ENCODE results near the gene SRSF5. TPM values are rescaled to one million over a fixed set of nuclear protein-coding genes. Genes with fewer than 3 reads are reported as not detected.
"Not testable (repeated sequence)": the region's sequence is repeated elsewhere in the genome, so short reads cannot be mapped to it uniquely, and the experiment has no call there.

The SRSF5 gene
- total and polyA plus RNA-seq, 2 donors (not counting 3 experiments of a cell fraction or from before 2014, with no cell fraction given) = 192 to 253 TPM

- ChIA-PET POLR2A (no interaction called here), CTCF (interaction anchor here (9.8 kb wide), 1 partner anchor 216 kb away, joined by 255 read pairs; no protein-coding TSS in a partner anchor)
- Histone ChIP-seq H3K9me3 (replicated peaks; ENCODE audit: control insufficient read depth, insufficient read depth, low read length) (no peaks in the 10 kb centered on the region), H3K4me1 (ENCODE audit: control insufficient read depth, extremely low read depth, insufficient read depth, low read length) (no peaks in the 10 kb centered on the region), H3K27me3 (ENCODE audit: control insufficient read depth in 2 of 2, insufficient read depth in 2 of 2, low read length in 2 of 2) (peaks cover 0 to 12% of the 10 kb centered on the region in 2 experiments), H2AFZ (ENCODE audit: low read depth, low read length) (no peak overlapping the region), H3K9me1 (replicated peaks; ENCODE audit: control insufficient read depth, extremely low read depth, insufficient read depth, low read length) (no peaks in the 10 kb centered on the region), H3K79me2 (ENCODE audit: control insufficient read depth, insufficient read depth, low read length) (no peaks in the 10 kb centered on the region), H3K4me2 (ENCODE audit: insufficient read depth, low read length) (no peak overlapping the region), H3K36me3 (ENCODE audit: control insufficient read depth in 2 of 2, extremely low read depth in 1 of 2, insufficient read depth in 2 of 2, low read length in 2 of 2) (no peaks in the 10 kb centered on the region), H3K4me3 (replicated peaks in 1 of 3; ENCODE audit: insufficient read depth in 1 of 3, low read depth in 1 of 3, low read length in 3 of 3) (no peak overlapping the region), H3K27ac (ENCODE audit: insufficient read depth, low read depth, low read length) (no peak overlapping the region), H3K9ac (replicated peaks; ENCODE audit: extremely low read depth, insufficient read depth, low read length) (no peak overlapping the region), H4K20me1 (replicated peaks; ENCODE audit: control insufficient read depth, extremely low read depth, insufficient read depth, low read length) (no peaks in the 10 kb centered on the region)
- dilution Hi-C loops (cut with MboI; ENCODE audit: extremely low pct_ligation_motif_present, low sequenced_read_pairs) = no loop called here
- DNase-seq (ENCODE audit: low read depth, low spot score) (no peak), FAIRE-seq (no peak)
- intact Hi-C loops (cut with micrococcal nuclease) = no loop called here
- no TSS peak for BruUV-seq (replicated peaks)
- TF ChIP-seq MYC (IDR thresholded peaks at IDR 0.05; ENCODE audit: low read depth, low read length) (no peak), GATA2 (IDR thresholded peaks at IDR 0.05; ENCODE audit: insufficient read depth, insufficient read length, low read depth, low read length) (no peak), CTCF (IDR thresholded peaks at IDR 0.05; ENCODE audit: extremely low read depth in 1 of 2, insufficient read depth in 1 of 2, low read depth in 1 of 2, low read length in 2 of 2) (no peak), JUN (IDR thresholded peaks at IDR 0.05; ENCODE audit: borderline replicate concordance, insufficient read depth, insufficient read length, low read depth) (no peak), POLR2A (IDR thresholded peaks at IDR 0.05; ENCODE audit: low read depth, low read length) (no peak), EZH2 (IDR thresholded peaks at IDR 0.05; ENCODE audit: borderline replicate concordance, low read depth, low read length, severe bottlenecking) (no peak), POLR2AphosphoS5 (IDR thresholded peaks at IDR 0.05; ENCODE audit: insufficient read depth, low read depth, low read length) (no peak), FOS (IDR thresholded peaks at IDR 0.05; ENCODE audit: borderline replicate concordance, insufficient read depth, low read length) (no peak)
- TF ChIP-seq, protein P1, sequence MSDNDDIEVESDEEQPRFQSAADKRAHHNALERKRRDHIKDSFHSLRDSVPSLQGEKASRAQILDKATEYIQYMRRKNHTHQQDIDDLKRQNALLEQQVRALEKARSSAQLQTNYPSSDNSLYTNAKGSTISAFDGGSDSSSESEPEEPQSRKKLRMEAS (IDR thresholded peaks at IDR 0.05; ENCODE audit: insufficient read depth, insufficient read length) = no peak
These were observed 45.8 kb downstream of the SRSF5 start for GRCh38 chr14:69812711-69813110.

- H3K4me1 ChIP-seq (ENCODE audit: control insufficient read depth, extremely low read depth, insufficient read depth, low read length); dilution Hi-C loops (cut with MboI; ENCODE audit: extremely low pct_ligation_motif_present, low sequenced_read_pairs); H3K9ac ChIP-seq (replicated peaks; ENCODE audit: extremely low read depth, insufficient read depth, low read length); H3K4me2 ChIP-seq (ENCODE audit: insufficient read depth, low read length); POLR2A ChIA-PET; BruUV-seq (replicated peaks); intact Hi-C loops (cut with micrococcal nuclease); H3K27ac ChIP-seq (ENCODE audit: insufficient read depth, low read depth, low read length); H4K20me1 ChIP-seq (replicated peaks; ENCODE audit: control insufficient read depth, extremely low read depth, insufficient read depth, low read length); H3K4me3 ChIP-seq (replicated peaks in 1 of 3; ENCODE audit: insufficient read depth in 1 of 3, low read depth in 1 of 3, low read length in 3 of 3); FAIRE-seq; H3K9me3 ChIP-seq (replicated peaks; ENCODE audit: control insufficient read depth, insufficient read depth, low read length); H2AFZ ChIP-seq (ENCODE audit: low read depth, low read length); DNase-seq (ENCODE audit: low read depth, low spot score); H3K79me2 ChIP-seq (ENCODE audit: control insufficient read depth, insufficient read depth, low read length); H3K9me1 ChIP-seq (replicated peaks; ENCODE audit: control insufficient read depth, extremely low read depth, insufficient read depth, low read length); H3K36me3 ChIP-seq (ENCODE audit: control insufficient read depth in 2 of 2, extremely low read depth in 1 of 2, insufficient read depth in 2 of 2, low read length in 2 of 2): not testable (repeated sequence)
- H3K27me3 ChIP-seq (ENCODE audit: control insufficient read depth in 2 of 2, insufficient read depth in 2 of 2, low read length in 2 of 2) = peaks cover 0 to 10% of the 10 kb centered on the region in 2 experiments
- CTCF ChIA-PET = interaction anchor here (1.7 to 9.8 kb wide), 2 partner anchors 82 to 215 kb away, joined by 8 to 255 read pairs; no protein-coding TSS in a partner anchor
These were observed 46.4 kb downstream of the SRSF5 start for GRCh38 chr14:69813346-69813745.

Data from endothelial cell of umbilical vein (primary cell).